ENCODE data around the gene BTBD3.

GRCh38 chr20:11876555-11876954, 41.1 kb upstream of the BTBD3 start:
- TF ChIP-seq CTCF (IDR thresholded peaks at IDR 0.05) (no peak), EP300 (IDR thresholded peaks at IDR 0.05) (no peak)
